ENCODE data around the gene UBE2D2.

Gene UBE2D2

DNA sequence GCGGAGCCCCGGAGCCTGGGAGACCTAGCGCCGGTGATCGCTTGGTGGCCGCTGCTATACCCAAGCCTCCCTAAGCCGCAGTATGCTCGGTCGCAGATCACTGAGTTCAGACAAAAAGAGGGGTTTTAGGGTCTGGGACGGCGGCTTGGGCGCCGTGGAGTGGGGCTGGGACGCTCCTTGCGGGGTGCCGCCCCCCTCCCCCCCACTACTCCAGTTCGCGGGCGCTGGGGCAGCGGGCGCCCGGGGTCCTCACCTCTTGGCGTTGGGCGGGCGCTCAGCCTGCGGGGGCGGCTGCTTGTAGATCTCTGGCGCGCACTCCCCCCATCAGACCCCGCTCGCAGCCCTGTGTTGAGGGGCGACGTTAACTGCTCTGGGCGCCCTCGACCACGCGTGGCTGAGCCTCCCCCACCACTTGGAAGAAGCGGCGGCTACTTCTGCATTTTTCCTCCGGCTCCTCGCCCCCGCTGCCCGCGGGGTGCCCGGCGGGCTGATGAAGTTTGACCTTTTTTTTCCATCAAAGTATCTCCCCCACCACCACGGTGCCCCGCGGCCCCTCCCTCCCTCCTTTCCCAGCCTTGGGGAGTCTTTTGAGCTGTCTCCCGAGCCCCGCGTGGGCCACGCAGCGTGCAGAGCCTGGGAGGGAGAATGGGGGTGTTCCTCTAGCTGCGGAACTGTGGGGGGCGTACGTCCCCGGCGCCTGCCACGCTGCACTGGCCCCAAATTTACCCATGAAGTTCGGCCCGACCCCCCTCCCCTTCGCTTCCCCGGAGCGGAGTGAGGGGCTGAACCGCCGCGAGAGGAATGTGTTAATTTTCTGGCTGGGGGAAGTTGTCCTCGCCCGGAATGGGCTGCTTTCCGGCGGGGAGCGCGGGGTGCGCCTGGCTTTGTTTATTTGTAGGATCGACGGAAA lies 88.2 kb downstream of the UBE2D2 start:
- FAIRE-seq = no peak

DNA sequence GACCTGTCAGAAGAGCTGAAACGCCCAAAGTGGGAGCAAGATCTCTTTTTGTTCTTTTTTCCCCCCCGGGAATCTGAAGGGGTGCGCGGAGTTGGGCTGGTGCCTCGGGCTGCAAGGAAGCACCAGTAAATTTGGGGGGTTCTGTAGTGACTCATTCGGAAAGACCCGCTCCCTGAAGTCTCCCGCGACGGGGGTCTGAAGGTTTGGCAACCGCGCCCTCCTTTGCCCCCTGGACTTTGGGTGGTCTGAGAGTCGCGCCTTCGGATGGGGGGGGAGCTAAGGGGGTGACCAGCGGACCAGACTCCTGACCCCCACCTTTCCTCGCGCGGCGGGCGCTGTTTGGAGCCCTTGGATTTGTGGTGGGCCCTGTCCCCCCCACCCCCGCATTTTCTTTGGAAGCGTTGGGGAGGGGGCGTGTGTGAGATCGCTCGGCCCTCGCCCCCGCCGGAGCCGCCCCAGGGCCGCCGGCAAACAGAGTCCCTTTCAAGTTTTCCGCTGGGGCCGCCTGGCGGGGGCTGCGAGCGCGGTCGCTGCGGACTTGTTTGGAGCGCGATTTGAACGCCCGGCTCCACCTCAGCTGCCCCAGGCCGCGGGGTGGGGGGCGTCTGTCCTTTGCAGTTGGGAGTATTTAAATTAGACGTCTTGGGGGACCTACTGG lies 89.0 kb downstream of the UBE2D2 start:
- no peak for FAIRE-seq

DNA sequence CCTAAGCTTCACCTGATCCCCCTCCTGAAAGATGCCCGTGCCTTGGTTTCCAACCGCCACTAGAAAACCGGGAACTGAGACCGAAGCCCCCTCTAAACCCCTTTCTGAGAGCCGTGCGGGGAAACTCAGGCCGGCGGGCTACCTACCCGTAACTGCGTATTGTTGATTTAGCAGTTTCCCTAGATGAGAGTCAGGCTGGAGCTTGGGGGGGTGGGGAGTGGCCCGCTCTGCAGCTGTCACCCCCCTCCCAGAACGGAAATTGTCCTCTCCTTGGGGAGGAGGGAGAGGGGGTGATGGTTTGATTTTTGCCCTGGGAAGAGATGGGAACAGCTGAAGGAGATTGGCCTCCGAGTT lies 89.5 kb downstream of the UBE2D2 start:
- no peak for FAIRE-seq

DNA sequence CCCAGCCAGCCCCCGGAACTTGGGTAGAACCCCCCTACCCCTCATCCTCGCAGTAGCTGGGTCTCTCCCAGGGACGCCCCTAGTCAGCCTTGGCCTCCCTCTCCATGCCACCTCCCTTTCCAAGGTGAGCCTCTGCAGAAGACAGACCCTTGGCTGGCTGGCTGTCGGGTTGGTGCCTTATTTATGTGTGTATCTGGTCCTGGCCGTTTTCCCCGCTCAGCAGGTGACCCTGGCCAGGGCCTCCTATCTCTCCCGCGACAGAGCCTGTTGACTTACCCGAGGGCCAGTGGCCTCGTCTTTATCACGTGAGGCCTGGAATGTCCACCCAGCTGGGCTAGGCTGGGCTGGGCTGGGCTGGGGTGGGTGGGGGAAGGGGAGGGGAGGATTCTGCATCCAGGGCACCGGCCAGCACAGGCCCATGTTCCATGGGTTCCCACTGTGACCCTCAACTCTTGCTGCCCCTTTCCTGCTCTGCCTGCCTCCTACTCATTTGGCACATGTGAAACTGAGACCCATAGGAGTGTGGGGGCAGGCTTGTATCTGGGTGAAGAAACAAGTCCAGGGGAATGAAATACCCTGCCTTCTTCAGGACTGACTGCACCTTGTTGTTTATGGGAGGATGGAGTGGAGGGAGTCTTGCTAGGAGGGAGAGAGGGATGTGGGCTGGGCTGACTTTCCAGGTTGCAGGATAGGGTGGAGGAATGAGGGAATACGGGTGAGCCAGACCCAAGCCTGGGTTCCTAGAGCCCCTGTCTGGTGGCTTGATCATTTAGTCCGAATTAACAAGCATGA lies 90.1 kb downstream of the UBE2D2 start:
- FAIRE-seq = no peak

DNA sequence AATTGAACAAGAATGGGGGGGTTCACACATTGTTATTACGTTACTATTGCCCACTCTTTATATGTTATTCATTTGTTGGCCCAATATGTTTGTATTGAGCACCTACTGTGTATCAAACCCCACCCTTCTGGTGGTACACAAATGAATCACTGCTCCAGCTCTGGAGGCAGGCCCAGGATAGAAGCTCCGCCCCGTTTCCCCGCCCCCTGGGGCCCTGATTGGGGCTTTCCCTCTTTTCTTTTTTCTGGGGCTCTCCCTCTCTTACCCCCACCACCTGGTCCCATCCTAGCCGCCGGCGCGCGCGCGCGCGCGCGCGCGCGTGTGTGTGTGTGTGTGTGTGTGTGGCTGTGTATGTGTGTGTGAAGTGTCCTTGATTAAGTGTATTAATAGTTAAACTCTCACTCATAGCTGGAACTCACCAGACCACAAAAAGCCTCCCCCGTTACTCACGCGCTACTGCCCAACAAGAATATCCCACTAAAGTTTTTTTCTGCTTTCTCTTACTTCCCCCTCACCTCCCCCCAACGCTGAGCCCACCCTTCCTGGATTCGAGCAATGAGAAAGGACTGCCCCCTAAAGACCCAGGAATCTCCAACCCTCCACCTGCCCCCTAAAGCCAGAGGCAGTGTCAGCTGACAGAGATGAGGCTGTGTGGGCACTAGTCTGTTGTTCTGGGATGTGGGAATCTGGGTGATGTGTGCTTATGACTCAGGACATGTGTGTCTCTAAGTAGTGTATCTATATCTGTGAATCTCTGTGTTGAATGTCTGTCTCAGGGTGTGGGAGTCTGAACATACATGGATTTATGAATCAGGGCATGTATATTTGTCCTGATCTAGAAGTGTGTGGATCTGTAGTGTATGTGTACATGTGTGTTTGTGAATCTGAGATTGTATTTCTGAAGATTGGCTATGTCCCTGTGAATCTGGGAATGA lies 91.0 kb downstream of the UBE2D2 start:
- no peak for FAIRE-seq

DNA sequence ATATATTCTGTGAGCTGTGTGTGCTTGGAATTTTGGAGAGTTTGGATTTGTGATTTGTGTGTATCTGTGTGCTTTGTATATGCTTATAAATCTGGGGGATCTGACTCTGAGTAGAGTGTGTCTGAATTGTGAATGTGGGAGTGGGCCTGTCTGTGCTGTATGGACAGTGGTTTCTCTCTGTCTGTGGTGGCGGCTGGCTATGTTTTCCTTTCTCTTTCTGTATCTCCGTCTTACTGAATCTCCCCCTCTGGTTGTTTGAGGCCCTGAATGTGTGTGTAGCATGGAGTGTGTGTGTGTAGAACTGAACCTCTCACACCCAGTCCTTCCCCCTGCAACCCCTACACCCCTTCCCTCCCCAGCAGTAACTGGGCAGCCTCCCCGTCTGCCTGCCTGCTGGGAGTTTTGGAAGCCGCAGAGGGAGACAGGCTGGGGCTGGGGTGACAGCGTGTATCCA lies 91.7 kb downstream of the UBE2D2 start:
- FAIRE-seq = no peak

DNA sequence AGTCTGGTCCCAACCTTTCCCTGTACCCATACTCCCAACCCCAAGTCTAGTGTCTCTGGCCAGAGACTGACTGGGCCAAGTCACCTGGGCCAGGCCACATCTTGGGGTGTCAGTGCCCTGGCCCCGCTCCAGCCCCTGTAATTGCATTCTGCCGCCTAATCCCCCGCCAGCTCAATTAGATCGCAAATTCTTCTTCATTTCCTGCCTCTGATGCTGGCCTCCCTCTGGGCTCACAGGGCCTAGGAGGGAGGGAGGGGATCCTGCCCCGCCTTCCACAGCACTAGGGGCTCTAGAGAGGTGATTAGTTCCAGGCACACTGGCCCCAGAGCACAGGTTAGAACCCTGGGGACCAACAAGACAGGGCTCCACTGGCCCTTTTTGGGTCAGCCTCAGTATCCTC lies 92.5 kb downstream of the UBE2D2 start:
- FAIRE-seq = no peak

DNA sequence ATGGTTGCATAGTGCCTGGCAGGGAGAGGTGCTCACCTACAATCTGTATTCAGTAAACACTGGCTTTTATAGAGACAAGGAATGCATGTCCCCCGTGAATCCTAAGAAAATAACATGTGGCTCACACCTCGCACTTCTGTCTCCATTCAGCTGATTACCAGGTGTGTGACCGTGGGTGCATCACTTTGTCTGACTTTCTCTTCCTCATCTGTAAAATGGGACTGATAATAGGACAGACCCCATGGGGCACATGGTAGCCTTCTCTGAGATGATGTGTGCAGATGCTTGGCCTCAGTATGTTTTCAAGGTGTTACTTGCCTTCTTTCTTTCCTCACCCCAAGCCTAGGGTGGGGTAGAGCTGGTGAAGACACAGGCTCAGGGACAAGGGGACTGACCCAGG lies 93.3 kb downstream of the UBE2D2 start:
- FAIRE-seq = no peak

DNA sequence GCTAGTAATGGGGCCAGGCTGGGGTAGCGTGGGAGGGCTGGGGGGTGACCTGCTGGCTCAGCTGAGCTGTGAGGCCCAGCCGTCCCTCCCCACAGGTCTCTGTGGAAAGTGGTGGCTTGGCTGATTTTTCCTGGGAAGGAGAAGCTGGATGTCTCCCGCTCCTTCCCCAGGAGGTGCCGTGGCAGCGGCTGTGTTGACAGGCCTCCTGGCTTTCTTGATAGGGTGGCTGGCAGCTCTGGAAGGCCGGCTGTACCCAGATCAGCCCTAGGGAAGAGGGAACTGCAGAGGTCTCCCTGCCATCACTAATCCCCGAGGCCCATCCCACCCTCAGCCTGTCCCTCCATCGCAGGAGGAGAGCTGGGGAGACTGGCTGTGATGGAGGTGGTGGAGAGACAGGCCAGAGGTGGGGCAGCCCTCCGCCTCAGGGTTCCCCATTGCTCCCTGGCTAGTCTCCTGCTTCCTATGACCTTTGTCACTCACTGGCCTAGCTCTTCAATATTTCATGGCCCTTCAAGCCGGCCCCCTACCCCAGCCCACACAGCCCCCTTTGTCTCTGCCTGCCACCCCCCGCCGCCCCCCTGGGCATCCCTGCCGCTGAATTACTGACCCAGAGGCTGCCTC lies 93.8 kb downstream of the UBE2D2 start:
- FAIRE-seq = no peak

DNA sequence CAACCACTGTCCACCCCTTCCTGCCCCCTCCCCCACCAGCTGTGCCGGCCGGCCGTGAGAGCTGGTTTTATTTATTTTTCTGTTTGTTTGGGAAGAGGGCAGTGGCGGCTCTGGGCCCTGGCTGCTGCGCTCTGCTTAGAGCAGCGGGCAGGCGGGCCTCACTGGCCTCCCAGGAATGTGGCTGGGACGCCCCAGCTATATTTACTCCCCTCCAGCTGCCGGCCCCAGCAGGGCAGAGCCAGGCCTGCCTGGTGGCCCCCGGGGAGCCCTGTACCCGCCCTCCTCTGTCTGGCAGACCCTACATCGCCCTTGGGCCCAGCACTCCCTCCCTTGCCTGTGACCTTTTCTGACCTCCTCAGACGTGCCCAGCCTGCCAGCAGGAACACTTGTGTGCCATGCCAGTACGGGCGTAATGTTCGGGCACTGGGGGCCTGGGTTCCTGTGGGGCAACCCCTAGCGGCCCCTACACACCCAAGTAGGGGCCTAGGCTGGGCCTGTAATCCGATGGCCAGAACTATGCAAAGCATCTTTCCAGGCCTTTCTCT lies 94.7 kb downstream of the UBE2D2 start:
- FAIRE-seq = no peak

DNA sequence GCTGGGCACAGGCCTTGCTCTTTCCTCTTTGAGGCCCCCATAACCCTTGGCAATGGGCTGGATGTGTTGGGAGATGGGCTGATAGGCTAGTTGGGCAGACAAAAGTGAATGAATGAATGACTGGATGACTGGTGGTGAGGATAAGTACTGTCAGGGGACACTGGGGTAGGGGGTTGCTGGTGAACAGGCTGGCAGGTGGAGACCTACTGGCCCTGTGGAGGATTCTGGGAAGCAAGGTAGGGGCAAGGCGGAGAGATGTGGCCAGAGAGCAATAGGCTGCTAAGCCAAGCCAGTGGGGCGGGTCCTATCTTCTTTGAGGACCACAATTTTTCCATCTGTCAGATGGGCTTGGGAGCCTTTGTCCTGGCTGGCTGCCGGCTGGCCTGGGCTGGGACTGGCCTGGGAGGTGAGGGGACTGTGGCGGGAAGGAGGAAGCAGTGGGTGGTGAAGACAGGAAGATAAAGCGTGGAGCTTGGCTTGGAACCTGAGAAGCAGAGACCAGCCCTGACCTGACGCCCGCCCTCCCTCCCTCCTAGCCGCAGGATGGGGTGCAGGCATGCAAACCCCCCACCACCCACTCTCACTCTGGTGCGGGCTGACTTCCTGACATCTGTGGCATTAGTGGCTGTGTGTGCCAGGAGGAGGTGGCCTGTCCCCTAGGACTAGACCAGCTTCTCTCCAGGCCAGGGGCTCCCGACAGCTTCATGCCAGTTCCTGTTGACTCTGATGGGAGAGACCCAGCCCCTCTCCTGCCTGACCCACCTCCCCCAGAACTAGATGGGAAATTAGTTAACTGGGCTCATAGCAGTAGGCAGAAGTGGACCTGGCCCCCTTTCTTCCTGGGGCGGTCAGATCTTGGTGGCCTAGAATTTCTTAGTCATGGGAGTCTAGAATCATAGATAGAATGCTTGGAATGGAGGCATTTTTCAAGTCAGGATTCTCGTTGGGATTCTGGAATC lies 96.5 kb downstream of the UBE2D2 start:
- no peak for FAIRE-seq

DNA sequence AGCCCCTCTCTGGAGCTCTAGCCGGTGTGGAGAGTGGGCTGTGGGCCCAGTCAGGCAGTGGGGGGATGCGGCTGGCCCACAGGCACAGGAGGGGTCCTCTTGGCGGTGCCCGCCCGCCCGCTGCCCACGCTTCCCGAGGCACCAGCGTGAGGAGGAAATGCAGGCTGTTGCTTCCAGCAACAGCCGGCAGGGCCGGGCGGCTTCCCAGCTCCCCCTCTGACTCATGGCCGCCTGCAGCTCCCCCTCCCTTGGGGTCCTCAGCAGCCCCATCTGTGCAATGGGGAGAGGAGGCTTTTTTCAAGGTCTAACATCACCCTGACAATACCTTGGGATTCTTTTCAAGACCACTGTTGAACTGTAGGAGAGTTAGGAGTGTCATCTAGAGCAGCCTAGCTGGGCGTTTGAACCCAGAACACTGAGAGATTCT lies 97.4 kb downstream of the UBE2D2 start:
- FAIRE-seq = no peak

DNA sequence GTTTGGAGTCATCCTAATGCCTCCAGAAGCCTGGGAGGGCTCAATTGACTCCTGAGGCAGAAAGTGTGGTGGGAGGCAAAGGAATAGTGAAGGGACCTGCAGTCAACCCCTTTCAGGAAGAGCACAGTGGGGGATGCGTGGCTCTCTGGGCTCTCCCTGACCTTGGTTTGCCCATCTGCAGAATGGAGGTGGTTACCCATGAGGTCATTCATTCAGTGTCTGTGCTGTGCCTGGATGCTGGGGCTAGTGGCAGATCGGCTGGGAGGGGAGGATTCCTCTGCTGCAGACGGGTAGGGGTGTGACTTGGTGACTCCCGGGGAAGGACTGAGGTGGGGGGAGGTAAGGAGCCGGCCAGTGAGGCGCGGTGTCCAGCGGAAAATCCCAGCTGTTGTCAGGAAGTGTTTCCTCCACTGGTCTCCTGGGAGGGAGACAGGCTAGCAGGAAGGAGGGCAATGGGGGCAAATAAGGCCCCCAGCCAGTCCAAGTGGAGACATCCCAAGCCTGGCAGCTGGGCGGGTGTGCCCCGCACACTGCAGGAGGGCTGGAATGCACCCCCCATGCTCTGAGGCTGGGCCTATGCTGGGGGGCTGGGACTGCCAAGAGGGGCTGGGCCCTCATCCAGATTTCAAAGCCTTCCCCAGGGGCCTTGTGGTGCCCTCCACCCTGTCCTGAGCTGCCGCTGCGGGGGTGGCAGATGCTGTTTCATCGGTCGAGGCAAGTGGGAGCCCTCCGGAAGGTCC lies 98.0 kb downstream of the UBE2D2 start:
- FAIRE-seq = no peak

DNA sequence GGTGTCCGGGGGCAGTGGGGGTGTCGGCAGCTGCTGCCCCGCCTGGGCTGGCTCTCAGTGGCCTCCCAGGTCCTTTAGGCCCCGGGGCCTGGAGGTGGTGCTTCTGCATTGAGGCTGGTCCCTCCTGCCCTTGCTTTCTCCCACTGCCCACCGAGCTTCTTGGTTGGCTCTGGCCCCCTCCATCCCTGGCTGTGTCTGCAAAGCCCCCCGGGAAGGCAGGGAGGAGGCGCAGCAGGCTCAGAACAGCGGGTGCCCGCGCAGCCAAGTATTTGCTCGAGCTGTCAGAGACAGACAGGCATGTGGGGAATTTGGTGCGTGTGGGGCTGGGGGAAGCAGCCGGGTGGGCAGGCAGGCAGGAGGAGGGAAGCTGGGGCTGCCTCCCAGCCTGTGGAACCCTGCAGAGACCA lies 98.6 kb downstream of the UBE2D2 start:
- FAIRE-seq = no peak

DNA sequence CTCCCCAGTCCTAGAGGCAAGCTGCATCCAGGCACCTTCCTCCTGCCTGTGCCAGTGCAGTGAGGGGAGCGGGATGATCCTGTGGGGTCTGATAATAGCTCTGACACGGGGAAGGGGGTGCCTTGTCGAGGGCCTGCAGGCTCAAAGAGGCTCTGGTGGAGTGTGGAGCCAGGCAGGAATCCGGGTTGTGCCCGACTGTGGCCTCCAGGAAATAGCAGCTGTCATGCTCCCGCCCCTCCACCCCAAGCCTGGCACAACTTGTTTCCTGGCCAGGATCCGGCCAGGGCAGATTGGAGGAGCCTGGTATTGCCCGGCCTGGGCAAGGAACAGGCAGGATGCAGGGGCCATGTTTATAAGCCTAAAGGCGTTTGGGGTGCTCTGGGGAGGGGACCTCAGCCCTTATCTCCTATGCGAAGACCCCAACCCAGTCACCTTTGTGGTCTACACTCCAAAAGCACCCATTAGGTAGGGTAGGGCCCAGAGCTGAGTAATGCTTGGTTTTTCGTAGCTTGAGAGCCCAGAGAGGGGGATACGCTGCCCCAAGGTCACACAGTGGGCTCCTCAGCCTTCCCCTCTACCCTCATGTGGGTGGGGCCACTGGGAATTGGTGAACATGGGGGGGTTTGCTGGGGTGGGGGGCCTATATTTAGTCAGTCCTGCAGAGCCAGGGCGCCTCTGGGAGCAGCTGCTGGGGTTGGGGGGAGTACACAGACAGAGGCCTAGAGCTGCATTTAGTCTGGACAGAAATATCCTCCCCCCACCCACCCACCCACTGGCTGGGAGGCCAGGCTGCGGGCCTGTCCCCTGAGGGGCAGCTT lies 99.2 kb downstream of the UBE2D2 start:
- no peak for FAIRE-seq

DNA sequence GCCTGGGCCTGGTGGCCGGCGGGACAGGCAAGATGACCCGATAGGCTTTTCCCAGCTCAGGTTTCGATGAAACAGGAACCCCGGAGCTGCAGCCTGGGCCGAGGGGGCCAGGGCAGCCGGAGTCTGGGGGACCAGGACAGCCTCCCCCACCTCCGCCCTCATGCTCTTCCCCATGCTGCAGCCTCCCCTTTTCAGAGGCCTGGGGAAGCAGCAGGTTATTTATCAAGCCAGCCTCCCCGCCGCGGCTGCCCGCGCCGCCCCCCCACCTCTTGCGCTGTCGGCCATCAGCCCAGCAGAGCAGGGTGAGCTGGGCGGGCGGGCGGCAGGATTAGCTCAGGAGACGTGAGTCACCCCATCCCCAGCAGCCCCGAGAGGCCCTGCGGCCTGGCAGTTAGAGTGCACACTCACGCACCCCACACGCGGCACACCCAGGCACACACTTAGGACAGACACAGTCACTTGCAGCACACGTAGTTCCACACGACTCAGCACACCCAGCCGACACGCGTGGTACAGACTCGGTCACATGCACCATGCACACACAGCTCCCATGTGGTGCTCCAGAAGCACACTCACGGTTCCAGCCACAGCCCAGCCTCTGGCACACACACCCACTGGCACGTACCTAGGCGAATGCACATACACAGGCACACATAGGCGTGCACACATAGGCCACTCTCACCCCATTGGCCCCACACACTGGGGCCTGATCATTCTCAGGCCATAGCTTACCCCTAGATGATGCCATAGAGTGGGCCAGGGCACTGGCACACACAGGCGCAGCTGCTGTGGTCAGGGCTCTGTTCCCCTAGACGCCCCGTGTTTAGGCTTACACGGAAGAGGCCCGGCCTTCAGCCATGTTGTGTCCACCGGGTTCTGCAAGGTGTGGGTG lies 100.0 kb downstream of the UBE2D2 start:
- FAIRE-seq = no peak

DNA sequence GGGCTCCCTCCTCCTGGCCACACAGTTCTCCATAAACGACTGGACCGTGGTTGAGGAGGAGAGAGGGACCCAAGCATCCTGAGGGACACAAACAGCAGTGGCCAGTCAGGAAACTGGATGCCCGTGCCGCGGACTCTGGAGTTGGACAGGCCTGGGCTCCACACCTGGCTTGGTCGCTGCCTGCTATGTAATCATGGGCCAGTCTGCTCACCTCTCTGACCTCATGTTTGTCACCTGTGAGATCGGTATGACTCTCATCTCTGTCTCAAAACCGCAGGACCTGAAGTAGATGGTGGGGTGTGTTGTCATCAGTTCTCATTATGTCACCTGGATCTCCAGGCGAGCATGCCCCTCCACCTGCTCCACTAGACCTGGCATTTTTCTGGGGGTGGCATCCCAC lies 101.5 kb downstream of the UBE2D2 start:
- no peak for FAIRE-seq
